Retinal pigment epithelial cell (primary cell): ENCODE measurements around the gene EIF1B.

Experiments used
- DNase-seq: peaks from one replicate; pipeline ENCODE4 v3.0.0-alpha.2; 2010; ENCODE audit warnings: low read depth
- H3K4me3 ChIP-seq: 2 replicates; pipeline ENCODE4 v1.5.1; 2011; ENCODE audit warnings: mild to moderate bottlenecking, low read length, control low read depth, moderate library complexity
- CTCF ChIP-seq: conservative IDR thresholded peaks from 2 replicates; pipeline ENCODE4 v1.5.1; 2011; ENCODE audit warnings: low read depth, low read length, control low read depth, inconsistent platforms

Gene EIF1B

GRCh38 chr3:40298075-40298474 lies 11.4 kb upstream of the EIF1B start:
- DNase-seq, result no peak
- H3K4me3 ChIP-seq, result no peak overlapping the region
- no peak for TF ChIP-seq CTCF

- no peak overlapping the region for H3K4me3 ChIP-seq
- no peak for DNase-seq
Measured at GRCh38 chr3:40299130-40299720, 10.3 kb upstream of the EIF1B start.

GRCh38 chr3:40299721-40300335 lies 9.7 kb upstream of the EIF1B start:
- no peak overlapping the region for H3K4me3 ChIP-seq
- no peak for TF ChIP-seq CTCF
- no peak for DNase-seq

More at GRCh38 chr3:40299130-40299720, 10.3 kb upstream of the EIF1B start:
- no peak for TF ChIP-seq CTCF

- H3K4me3 ChIP-seq, result no peak overlapping the region
- TF ChIP-seq CTCF, result no peak
- no peak for DNase-seq
Measured at GRCh38 chr3:40302784-40303183, 6.7 kb upstream of the EIF1B start.

GRCh38 chr3:40304352-40304751 lies 5.2 kb upstream of the EIF1B start:
- no peak for DNase-seq
- H3K4me3 ChIP-seq, result no peak overlapping the region
- TF ChIP-seq CTCF, result no peak

- H3K4me3 ChIP-seq, result no peak overlapping the region
- DNase-seq, result no peak
- no peak for TF ChIP-seq CTCF
Measured at GRCh38 chr3:40306336-40306735, 3.2 kb upstream of the EIF1B start.

GRCh38 chr3:40307176-40307575 lies 2.3 kb upstream of the EIF1B start:
- no peak for TF ChIP-seq CTCF
- DNase-seq, result no peak
- H3K4me3 ChIP-seq, result no peak overlapping the region
